ENCODE data around the gene NCBP3.

NCBP3 gene

GRCh38 chr17:3772764-3773163, 73.3 kb downstream of the NCBP3 start:
- no peak for DNase-seq
- H4K20me1 ChIP-seq (ENCODE audit: insufficient read depth, low read length) = no peaks in the 10 kb centered on the region

GRCh38 chr17:3771140-3771539, 74.9 kb downstream of the NCBP3 start:
- Histone ChIP-seq H3K4me1 (ENCODE audit: low read length) (no peaks in the 10 kb centered on the region), H3K4me2 (ENCODE audit: low read depth, low read length) (no peak overlapping the region), H3K27me3 (replicated peaks; ENCODE audit: insufficient read depth, low read length) (no peaks in the 10 kb centered on the region), H3K4me3 (ENCODE audit: low read length) (no peak overlapping the region), H4K20me1 (ENCODE audit: insufficient read depth, low read length) (no peaks in the 10 kb centered on the region), H3K36me3 (replicated peaks; ENCODE audit: insufficient read depth, low read length) (no peaks in the 10 kb centered on the region), H3K27ac (ENCODE audit: low read length) (no peak overlapping the region), H2AFZ (ENCODE audit: low read length) (no peak overlapping the region), H3F3A (ENCODE audit: insufficient read depth, low read length) (no peaks in the 10 kb centered on the region), H3K9me3 (replicated peaks; ENCODE audit: insufficient read depth, low read length) (no peaks in the 10 kb centered on the region), H3K9me2 (replicated peaks; ENCODE audit: insufficient read depth, low read length) (no peaks in the 10 kb centered on the region), H3K79me2 (ENCODE audit: low read length) (no peaks in the 10 kb centered on the region), H3K9ac (ENCODE audit: low read length) (no peak overlapping the region)
- TF ChIP-seq, protein P1, sequence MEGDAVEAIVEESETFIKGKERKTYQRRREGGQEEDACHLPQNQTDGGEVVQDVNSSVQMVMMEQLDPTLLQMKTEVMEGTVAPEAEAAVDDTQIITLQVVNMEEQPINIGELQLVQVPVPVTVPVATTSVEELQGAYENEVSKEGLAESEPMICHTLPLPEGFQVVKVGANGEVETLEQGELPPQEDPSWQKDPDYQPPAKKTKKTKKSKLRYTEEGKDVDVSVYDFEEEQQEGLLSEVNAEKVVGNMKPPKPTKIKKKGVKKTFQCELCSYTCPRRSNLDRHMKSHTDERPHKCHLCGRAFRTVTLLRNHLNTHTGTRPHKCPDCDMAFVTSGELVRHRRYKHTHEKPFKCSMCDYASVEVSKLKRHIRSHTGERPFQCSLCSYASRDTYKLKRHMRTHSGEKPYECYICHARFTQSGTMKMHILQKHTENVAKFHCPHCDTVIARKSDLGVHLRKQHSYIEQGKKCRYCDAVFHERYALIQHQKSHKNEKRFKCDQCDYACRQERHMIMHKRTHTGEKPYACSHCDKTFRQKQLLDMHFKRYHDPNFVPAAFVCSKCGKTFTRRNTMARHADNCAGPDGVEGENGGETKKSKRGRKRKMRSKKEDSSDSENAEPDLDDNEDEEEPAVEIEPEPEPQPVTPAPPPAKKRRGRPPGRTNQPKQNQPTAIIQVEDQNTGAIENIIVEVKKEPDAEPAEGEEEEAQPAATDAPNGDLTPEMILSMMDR (IDR thresholded peaks at IDR 0.05; ENCODE audit: low read length) = no peak
- TF ChIP-seq EZH2 (optimal IDR thresholded peaks at IDR 0.05; ENCODE audit: low read depth, low read length) (no peak), EZH2phosphoT487 (IDR thresholded peaks at IDR 0.05; ENCODE audit: low read length) (no peak)
- no peak for DNase-seq

More at GRCh38 chr17:3772764-3773163, 73.3 kb downstream of the NCBP3 start:
- no peaks in the 10 kb centered on the region for H3F3A ChIP-seq (ENCODE audit: insufficient read depth, low read length)
- H2AFZ ChIP-seq (ENCODE audit: low read length) = no peak overlapping the region
- H3K4me3 ChIP-seq (ENCODE audit: low read length) = no peak overlapping the region
- no peaks in the 10 kb centered on the region for H3K9me2 ChIP-seq (replicated peaks; ENCODE audit: insufficient read depth, low read length)
- TF ChIP-seq, protein P1 (IDR thresholded peaks at IDR 0.05; ENCODE audit: low read length) = no peak
- TF ChIP-seq EZH2phosphoT487 (IDR thresholded peaks at IDR 0.05; ENCODE audit: low read length) (no peak), EZH2 (optimal IDR thresholded peaks at IDR 0.05; ENCODE audit: low read depth, low read length) (no peak)
- no peaks in the 10 kb centered on the region for H3K36me3 ChIP-seq (replicated peaks; ENCODE audit: insufficient read depth, low read length)
- no peak overlapping the region for H3K9ac ChIP-seq (ENCODE audit: low read length)
- no peak overlapping the region for H3K27ac ChIP-seq (ENCODE audit: low read length)
- no peaks in the 10 kb centered on the region for H3K9me3 ChIP-seq (replicated peaks; ENCODE audit: insufficient read depth, low read length)
- no peak overlapping the region for H3K4me2 ChIP-seq (ENCODE audit: low read depth, low read length)
- H3K27me3 ChIP-seq (replicated peaks; ENCODE audit: insufficient read depth, low read length) = no peaks in the 10 kb centered on the region
- H3K4me1 ChIP-seq (ENCODE audit: low read length) = no peaks in the 10 kb centered on the region
- H3K79me2 ChIP-seq (ENCODE audit: low read length) = no peaks in the 10 kb centered on the region

- no peak for DNase-seq
- no peak overlapping the region for H3K9ac ChIP-seq (ENCODE audit: low read length)
Observed at GRCh38 chr17:3770466-3770865, 75.6 kb downstream of the NCBP3 start.

DNA sequence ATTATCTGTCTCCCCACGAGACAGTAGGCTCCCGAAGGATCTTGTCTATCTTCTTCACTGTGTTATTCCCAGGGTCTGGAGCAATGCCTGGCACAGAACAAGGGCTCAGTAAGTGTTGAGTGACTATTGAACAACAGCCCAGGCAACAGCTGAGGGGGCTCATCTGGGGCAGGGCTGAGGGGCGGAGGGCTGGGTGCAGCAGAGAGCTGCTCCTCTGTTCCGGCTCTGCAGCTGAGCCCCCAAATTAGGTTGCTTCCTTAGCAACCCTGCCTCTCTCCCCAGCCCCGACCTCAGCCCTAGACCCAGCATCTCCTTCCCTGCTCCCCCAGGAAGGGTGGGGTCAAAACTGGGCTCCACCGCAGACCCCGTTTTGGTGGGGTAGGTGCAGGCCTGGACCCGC, 77.3 kb downstream of the NCBP3 start:
- TF ChIP-seq EZH2 (optimal IDR thresholded peaks at IDR 0.05; ENCODE audit: low read depth, low read length) (no peak), EZH2phosphoT487 (IDR thresholded peaks at IDR 0.05; ENCODE audit: low read length) (no peak)
- TF ChIP-seq, protein P1 (IDR thresholded peaks at IDR 0.05; ENCODE audit: low read length) = no peak
- Histone ChIP-seq H3K9ac (ENCODE audit: low read length) (no peak overlapping the region), H3K79me2 (ENCODE audit: low read length) (no peaks in the 10 kb centered on the region)

More at GRCh38 chr17:3770466-3770865, 75.6 kb downstream of the NCBP3 start:
- Histone ChIP-seq H3K4me2 (ENCODE audit: low read depth, low read length) (no peak overlapping the region), H3K79me2 (ENCODE audit: low read length) (no peaks in the 10 kb centered on the region), H3K27me3 (replicated peaks; ENCODE audit: insufficient read depth, low read length) (no peaks in the 10 kb centered on the region), H4K20me1 (ENCODE audit: insufficient read depth, low read length) (no peaks in the 10 kb centered on the region), H3K36me3 (replicated peaks; ENCODE audit: insufficient read depth, low read length) (no peaks in the 10 kb centered on the region), H3F3A (ENCODE audit: insufficient read depth, low read length) (no peaks in the 10 kb centered on the region), H3K4me1 (ENCODE audit: low read length) (no peaks in the 10 kb centered on the region), H3K9me2 (replicated peaks; ENCODE audit: insufficient read depth, low read length) (no peaks in the 10 kb centered on the region), H2AFZ (ENCODE audit: low read length) (no peak overlapping the region), H3K9me3 (replicated peaks; ENCODE audit: insufficient read depth, low read length) (no peaks in the 10 kb centered on the region), H3K27ac (ENCODE audit: low read length) (no peak overlapping the region), H3K4me3 (ENCODE audit: low read length) (no peak overlapping the region)
- TF ChIP-seq EZH2phosphoT487 (IDR thresholded peaks at IDR 0.05; ENCODE audit: low read length) = no peak

More for the DNA sequence above, 77.3 kb downstream of the NCBP3 start:
- Histone ChIP-seq H3K27ac (ENCODE audit: low read length) (no peak overlapping the region), H3K9me2 (replicated peaks; ENCODE audit: insufficient read depth, low read length) (no peaks in the 10 kb centered on the region), H3K4me2 (ENCODE audit: low read depth, low read length) (no peak overlapping the region), H4K20me1 (ENCODE audit: insufficient read depth, low read length) (no peaks in the 10 kb centered on the region), H2AFZ (ENCODE audit: low read length) (no peak overlapping the region), H3F3A (ENCODE audit: insufficient read depth, low read length) (no peaks in the 10 kb centered on the region), H3K4me1 (ENCODE audit: low read length) (no peaks in the 10 kb centered on the region), H3K9me3 (replicated peaks; ENCODE audit: insufficient read depth, low read length) (no peaks in the 10 kb centered on the region), H3K36me3 (replicated peaks; ENCODE audit: insufficient read depth, low read length) (no peaks in the 10 kb centered on the region), H3K4me3 (ENCODE audit: low read length) (no peak overlapping the region), H3K27me3 (replicated peaks; ENCODE audit: insufficient read depth, low read length) (no peaks in the 10 kb centered on the region)
- DNase-seq = no peak

All from MM.1S (cell line).